HG03196 (cell line): Measurements from ENCODE around the gene VTN.

Experiments used
- ATAC-seq: cut with Tn5 transposase; IDR thresholded peaks from one replicate; pipeline ENCODE4 v1.9.1; 2021; ENCODE audit not compliant: unreplicated experiment

Gene VTN

DNA sequence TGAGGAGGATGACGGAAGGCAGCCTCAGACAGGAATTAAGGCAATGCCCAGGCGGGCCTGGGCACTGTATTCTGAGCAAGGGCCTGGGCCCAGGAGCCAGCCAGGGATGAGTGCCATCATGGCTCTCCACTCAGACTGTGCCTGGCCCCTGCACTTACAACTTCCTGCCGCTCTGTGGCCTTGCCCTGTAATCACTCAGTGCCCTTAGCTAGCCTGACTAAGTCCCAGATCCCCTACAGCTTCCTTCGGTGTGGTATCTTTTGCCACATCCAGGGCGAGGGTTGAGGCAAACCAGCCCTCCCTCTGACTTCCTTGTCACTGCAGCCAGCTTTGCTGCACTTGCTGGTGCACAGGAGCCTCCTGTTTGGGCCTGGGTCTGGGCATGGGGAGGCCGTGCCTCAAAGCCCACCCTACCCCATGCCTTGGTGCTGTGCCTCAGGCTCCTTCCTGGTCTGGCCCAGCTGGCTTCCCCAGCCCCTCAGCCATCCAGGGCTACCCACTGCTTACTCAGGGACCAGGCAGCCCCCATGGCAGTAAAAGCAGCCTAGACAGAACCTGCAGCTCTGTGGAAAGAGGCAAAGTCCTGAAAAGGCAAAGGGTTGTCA, 26.6 kb upstream of the VTN start:
- no peak for ATAC-seq

DNA sequence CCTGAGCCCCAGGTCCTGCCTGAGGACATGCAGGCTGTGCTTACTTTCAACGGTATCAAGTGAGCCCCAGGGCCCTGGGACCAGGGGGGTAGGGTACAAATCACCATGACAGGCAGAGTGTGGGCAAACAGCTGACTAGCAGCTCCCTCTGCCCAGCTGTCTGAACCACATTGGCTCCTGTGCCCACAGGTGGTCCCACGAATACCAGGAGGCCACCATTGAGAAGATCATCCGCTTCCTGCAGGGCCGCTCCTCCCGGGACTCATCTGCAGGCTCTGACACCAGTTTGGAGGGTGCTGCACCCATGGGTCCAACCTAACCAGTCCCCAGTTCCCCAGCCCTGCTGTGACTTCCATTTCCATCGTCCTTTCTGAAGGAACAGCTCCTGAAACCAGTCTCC, 25.9 kb upstream of the VTN start:
- no peak for ATAC-seq

DNA sequence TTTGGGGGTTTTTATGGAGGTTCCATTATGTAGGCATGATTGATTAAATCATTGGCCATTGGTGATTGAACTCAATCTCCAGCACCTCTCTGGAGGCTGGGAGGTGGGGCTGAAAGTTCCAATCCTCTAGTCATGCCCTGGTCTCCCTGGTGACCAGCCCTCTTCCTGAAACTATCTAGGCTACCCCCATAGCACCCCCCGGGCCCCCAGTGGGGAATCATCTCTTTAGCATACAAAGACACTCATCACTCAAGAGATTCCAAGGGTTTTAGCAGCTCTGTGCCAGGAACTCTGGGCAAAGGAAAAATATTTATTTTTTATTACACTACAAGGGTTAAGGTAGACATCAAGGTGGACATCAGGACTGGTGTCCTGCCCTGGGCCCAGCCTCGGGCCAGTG, 25.3 kb upstream of the VTN start:
- ATAC-seq: no peak

DNA sequence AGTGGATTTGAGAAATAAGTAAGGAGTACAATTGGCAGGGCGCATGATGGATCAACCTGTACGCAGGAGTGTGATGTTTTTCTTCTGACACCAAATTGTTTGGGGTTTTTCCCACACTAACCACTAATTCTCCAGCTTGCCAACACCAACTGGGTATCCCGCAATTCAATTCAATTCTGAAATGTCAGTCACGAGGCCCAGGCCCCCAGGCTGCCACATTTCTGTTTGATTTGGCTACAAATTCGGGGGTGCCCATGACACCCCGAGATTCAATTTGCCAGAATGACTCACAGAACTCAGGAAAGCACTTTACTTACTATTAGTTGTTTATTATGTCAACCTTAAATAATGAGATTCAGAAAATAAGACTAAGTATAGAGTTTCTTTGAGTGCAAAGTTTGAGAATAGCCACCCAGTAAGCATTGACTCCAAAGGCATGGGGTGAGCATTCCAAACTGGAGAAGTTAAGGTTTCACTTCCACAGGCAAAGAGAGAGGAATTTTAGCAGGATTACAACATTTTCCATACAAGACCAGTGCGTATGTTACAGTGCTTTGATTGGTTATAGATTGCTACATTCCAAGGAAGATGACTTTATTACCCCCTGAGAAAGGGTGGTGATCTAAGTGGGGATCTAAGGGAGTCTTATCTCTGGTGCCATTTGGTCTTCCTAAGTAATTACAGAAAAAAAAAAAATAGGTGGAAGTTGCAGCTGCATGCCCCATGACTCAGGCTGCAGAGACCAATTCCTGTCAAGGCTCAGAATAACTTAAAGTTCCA, 24.4 kb upstream of the VTN start:
- ATAC-seq: no peak

DNA sequence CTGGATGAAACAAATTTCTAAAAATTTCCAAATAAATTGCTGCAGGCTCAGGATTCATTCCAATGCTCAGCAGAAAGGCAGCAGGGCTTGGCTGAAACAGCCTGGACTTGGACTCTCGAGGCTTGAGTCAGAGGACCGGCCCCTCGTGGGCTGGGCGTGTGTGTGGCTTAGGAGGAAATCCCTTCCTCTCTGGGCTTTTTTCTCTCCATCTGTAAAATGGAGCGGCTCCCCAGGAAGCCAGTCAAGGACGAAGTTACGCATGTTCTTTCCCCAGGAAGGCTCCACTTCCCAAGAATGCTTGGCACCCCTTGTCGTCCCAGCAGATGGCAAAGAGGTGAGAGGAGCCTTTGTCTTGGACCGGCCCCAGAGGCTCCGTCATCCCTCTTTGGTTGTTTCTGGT, 22.4 kb upstream of the VTN start:
- no peak for ATAC-seq

DNA sequence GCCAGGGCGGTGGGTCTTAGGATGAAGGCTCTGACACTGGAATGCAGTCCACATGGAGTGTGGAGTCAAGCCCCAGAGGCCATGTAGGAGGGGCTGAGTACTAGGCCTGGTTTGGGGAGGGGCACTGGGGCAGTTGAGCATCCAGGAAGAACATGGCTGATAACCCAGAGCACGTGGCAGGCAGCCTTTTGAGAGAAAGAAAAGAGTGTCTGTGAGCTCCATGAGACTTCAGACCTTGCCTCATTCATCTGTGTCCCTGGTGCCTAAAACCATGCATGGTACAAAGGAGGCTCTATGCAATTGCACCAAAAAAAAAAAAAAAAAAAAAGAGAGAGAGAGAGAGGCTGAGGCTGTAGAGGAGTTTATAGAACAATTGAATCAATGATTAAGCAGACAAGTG, 21.3 kb upstream of the VTN start:
- no peak for ATAC-seq

DNA sequence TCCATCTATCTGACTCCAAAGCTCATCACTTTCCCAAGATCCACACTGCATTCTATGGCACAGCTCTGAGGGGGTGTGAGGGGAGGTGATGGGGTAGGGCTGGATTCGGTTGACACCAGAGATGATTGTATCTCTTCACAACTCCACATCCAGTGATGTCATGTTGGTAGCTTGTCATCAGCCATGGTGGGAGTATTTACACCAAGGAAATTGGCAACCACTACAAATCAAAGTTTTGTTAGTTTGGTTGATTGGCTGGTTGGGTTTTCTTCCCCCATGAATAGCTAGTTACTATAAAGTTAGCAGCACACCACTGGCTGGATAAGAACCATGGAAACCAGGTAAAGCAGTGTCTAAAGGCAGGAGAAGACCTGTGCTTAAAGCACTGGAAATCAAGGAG, 20.9 kb upstream of the VTN start:
- no peak for ATAC-seq

DNA sequence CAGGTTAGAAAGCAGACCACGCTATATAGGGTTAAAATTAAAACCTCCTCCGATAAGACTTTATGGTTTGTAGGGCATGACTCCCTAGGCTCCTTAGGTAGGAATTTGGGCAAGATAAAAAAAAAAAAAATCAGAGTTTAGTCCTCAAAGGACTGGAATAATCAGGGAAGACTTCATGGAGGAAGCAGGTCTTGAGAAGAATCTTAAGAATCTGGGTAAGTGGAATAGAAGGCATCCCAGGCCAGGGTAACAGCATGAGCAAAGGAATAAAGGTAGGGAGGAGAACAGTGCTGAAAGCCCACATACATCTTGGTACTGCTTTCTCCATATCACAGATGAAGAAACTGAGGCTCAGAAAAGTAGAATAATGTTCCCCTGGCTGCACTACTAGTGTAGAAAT, 20.5 kb upstream of the VTN start:
- no peak for ATAC-seq

DNA sequence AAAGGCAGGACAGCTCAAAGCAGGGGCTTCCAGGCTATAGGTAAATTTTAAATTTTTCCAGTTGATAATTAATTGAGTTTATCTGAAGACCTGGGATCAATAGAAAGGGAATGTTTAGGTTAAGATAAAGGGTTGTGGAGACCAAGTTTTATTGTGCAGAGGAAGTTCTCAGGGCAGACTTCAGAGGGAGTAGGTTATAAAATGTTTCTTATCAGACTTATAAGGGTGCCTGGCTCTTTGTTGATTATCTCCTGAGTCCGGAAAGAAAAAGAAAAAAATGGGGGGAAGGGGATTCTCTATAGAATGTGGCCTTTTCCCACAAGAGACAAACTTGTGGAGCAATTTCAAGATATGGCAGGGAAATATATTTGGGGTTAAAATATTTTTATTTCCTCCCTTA, 20.0 kb upstream of the VTN start:
- no peak for ATAC-seq

DNA sequence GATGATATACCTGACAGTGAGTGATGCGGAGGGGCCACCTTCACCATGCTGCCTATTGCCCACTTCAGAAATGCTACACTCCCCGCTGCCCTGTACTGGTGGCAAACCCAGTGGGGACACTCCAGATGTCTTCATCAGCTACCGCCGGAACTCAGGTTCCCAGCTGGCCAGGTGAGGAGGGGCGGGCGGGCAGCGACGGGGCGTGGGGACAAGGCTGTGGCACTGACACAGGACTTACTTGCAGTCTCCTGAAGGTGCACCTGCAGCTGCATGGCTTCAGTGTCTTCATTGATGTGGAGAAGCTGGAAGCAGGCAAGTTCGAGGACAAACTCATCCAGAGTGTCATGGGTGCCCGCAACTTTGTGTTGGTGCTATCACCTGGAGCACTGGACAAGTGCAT, 18.0 kb upstream of the VTN start:
- ATAC-seq: no peak

DNA sequence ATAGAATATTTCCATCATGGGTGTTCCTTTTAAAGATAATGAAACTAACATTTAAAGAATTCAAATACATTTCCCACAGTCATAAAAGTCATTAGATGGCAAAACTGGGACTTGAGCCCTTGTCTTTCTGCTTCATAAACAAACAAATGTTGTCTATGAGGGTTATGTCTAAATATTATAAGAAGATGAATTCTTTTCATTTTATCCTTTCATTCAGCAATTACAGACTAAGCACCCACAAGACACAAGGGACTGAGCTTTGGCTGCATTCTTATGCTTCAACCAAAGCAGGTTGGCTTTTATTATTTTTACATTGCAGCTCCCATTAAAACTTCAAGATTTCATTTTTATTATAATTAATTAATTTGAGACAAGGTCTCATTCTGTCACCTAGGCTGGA, 16.3 kb upstream of the VTN start:
- ATAC-seq: no peak

DNA sequence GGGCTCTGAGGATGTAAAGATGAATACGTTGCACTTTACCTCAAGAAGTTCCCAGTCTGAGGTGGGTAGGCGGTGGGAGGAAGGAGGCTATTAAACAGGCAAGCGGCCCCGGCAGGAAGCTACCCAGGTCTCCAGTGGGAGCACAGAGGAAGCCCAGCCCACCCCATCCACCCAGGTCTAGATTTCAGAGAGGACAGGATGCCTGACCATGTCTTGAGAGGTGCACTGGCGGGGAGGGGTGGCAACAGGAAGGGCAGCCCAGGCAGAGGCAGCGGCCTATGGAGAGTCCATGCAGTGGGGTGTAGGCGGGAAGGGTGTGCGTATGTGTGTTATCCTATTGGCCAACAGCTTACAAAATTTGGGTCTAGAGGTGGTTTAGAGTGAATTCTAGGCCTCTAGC, 15.3 kb upstream of the VTN start:
- no peak for ATAC-seq

DNA sequence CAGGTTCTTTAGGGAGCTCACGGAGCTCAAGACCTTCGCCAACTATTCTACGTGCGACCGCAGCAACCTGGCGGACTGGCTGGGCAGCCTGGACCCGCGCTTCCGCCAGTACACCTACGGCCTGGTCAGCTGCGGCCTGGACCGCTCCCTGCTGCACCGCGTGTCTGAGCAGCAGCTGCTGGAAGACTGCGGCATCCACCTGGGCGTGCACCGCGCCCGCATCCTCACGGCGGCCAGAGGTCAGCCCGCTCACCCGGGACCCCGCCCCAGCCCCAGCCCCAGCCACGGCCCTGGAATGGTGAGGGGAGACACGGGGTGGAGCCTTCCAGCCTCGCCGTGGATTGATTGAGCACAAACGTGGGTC, 14.9 kb upstream of the VTN start:
- peak; percentile 9 for ATAC-seq

DNA sequence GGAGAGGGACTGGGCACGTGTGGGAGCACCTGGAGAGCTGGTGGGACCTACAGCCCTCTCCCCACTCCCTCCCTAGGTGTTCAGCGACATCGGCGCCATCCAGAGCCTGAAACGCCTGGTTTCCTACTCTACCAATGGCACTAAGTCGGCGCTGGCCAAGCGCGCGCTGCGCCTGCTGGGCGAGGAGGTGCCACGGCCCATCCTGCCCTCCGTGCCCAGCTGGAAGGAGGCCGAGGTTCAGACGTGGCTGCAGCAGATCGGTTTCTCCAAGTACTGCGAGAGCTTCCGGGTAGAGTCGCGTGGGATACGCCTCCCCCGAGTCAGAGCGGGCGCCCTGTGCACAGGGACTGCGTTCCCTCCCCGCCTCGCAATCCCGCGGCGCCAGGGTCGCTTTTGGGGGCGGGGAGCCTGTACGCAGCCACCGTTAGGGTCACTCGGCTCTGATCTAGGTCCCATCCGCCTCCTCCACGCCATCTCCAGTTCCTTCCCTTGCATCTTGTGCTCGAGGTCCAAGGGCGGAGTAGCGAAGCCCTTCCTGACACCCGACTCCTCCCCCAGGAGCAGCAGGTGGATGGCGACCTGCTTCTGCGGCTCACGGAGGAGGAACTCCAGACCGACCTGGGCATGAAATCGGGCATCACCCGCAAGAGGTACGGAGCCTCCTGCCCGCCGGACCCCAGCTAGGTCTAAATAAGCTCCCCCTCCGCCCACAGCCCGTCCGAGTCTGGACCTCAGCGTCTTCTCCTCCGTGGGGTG, 14.4 kb upstream of the VTN start:
- peak; percentile 55 for ATAC-seq

DNA sequence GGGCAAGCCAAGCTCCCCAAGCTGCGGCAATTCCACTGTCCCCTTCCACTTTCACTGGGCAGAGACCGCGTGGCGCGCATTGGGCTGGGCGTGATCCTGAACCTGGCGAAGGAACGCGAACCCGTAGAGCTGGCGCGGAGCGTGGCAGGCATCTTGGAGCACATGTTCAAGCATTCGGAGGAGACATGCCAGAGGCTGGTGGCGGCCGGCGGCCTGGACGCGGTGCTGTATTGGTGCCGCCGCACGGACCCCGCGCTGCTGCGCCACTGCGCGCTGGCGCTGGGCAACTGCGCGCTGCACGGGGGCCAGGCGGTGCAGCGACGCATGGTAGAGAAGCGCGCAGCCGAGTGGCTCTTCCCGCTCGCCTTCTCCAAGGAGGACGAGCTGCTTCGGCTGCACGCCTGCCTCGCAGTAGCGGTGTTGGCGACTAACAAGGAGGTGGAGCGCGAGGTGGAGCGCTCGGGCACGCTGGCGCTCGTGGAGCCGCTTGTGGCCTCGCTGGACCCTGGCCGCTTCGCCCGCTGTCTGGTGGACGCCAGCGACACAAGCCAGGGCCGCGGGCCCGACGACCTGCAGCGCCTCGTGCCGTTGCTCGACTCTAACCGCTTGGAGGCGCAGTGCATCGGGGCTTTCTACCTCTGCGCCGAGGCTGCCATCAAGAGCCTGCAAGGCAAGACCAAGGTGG, 11.2 kb upstream of the VTN start:
- ATAC-seq: no peak

DNA sequence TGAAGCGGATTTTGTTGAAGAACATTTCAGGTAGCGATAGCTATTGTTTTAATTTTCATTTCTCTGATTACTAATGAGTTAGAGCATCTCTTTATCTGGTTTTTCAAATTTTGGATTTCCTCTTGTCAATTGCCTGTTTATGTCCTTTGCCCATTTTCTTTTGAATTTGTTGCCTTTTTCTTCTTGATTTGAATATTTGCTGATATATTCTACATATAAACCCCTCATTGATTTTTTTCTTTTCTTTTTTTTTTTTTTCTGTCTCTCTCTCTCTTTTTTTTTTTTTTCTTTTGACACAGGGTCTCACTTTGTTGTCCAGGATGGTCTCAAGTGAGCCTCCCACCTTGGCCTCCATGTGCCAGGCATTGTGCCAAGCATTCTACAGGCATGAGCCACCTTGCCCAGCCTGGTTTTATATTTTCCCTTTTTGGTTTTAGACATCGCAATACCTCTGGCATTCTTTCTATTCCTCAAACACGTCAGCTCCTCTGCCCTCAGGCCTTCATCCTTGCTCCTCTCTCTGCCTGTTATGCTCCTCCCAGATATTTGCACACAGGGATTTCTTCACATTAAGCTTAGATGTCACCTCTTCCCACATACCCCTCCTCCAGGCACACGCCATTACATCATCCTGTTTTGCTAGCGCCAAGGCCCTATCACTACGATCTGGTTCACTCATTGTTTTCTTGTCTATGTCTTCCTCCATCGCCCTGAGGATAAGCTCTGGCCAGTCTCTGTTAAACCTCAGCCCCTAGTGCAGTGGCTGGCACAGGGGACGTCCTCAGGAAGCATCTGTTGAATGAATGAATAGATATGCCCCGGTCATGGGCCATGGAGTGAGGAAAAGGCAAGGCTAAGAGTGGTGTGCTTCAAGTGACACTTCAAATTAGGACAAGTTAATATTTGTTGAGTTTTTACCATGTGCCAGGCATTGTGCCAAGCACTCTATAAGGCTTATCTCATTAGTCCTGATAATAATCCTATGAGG, 10.0 kb upstream of the VTN start:
- no peak for ATAC-seq

DNA sequence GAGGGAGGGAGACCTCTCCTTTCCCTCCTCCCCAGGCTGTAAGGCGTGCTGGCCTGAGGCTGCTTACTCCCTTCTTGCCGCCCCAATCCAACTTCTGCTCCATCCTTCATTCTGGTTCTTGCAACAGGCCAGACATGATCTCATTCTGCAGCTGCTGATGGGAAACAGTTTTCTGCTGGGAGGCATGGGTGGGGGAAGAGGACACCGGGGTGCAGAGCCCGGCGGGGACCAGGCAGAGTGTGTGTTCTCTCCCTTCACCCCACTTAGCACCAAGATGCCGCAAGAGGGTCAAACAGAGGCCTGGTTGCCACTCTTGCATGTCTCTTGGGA, 2.8 kb upstream of the VTN start:
- no peak for ATAC-seq

DNA sequence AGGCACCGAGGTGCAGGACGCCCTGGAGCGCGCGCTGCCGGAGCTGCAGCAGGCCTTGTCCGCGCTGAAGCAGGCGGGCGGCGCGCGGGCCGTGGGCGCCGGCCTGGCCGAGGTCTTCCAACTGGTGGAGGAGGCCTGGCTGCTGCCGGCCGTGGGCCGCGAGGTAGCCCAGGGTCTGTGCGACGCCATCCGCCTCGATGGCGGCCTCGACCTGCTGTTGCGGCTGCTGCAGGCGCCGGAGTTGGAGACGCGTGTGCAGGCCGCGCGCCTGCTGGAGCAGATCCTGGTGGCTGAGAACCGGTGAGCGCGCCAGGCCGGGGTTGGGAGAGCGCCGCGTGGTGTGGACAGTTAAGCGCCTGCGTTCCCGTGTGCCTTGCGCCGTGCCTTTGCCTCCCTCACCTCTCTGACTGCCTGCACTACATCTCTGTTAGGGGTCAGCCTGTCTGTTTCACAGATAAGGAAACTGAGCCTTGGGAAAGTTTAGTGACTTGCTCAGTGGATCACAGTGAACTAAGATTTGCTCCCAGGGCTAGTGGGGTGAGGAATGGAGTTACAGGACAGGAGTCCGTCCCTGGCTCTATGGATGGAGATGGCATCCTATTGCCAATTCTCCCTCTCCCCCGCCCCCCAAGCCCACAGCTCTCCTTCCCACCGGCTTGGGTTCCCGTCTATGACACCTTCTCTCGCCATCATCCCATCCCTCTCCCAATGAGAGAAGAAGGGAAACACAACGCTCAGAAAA, 2.3 kb upstream of the VTN start:
- peak; percentile 13 for ATAC-seq

DNA sequence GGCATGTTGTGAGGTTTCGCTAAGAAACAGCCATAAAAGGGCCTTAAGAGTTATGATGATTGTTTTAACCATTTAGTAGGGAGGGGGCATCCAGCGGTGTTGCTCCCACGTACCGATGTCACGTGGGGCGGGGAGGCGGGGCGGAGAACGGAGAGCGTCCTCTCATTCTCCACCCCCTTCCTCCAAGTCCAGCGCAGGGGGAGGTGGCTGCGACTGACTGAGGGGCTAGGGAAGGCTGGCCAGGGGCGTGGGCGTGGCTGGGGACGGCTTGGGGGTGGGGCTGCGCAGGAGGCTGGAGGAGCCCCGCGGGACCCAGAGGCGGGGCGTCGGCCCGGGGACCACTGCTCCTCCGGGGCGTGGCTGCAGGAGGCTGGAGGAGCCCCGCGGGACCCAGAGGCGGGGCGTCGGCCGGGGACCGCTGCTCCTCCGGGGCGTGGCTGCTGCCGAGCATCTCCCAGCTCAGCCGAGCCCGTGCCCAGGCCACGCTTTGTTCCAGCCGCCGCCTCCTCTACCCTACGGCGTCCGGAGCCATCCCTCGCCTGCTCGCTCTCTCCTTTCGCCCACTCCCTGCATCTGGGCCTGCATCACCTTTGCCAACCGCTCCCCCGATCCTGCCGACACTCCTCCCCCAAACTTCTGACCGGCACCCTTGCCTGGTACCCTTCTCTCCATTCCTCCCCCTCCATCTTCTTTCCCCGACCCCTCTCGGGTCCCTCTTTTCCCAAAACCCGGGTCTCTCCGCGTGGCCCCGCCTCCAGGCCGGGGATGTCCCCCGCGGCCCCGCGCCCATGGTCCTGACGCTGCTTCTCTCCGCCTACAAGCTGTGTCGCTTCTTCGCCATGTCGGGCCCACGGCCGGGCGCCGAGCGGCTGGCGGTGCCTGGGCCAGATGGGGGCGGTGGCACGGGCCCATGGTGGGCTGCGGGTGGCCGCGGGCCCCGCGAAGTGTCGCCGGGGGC, 1.4 kb upstream of the VTN start, which contains the start of gene SARM1:
TSS of gene SARM1 (plus strand) at position 450 of the 958 bp plus-strand sequence. CDS start at position 789, 339 bp downstream.
- peak; percentile 74 for ATAC-seq
